HG03457 (cell line): ENCODE measurements around the gene HEPACAM2.
A peak's percentile ranks its signal among the peaks of the same experiment; 100 is the strongest.

Source experiments
- ATAC-seq: cut with Tn5 transposase; IDR thresholded peaks from one replicate; pipeline ENCODE4 v1.9.1; 2021; ENCODE audit warnings: moderate number of reproducible peaks; ENCODE audit not compliant: unreplicated experiment

Gene HEPACAM2

GRCh38 chr7:93203496-93203895 lies 22.8 kb downstream of the HEPACAM2 start:
- ATAC-seq = no peak

GRCh38 chr7:93202594-93203250 lies 23.5 kb downstream of the HEPACAM2 start:
- ATAC-seq = no peak

DNA sequence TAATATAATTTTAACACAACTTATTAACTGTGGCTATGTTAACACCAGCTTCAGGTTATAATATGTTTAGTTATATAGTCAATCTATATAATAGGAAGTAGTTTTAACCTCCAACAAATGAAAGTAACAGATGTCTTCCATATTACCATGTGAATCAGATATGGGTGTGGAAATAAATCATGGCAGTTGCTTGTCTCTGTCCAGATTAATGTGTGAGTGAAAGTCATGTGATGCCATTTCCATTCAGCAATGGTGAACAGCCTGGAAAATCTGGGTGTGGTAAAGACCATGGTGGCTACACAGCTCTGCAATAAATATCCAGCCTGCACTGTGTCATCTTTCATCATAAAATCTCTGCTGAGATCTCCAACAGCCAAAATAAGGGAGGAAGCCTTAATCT lies 27.8 kb downstream of the HEPACAM2 start:
- no peak for ATAC-seq

- ATAC-seq = no peak
Observed at GRCh38 chr7:93196336-93196735, 29.9 kb downstream of the HEPACAM2 start.

DNA sequence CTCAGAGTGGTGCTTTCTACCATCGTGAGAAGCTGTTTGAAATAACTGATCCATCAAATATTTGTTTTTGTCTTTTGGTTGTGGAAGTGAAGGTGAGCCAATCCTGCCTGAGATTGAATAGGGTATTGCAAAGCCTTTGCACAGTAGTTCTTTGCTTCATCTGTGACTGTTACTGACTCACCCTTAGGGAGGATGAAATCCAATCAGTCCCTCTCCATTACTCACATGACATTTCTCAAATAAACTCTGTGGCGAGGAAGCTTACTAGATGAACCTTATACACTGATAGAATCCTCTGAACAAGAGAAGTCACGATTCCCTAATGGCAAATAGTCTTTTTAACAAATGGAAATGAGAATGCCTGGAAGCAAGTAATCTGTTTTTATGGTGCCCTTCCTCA lies 31.9 kb downstream of the HEPACAM2 start:
- no peak for ATAC-seq

DNA sequence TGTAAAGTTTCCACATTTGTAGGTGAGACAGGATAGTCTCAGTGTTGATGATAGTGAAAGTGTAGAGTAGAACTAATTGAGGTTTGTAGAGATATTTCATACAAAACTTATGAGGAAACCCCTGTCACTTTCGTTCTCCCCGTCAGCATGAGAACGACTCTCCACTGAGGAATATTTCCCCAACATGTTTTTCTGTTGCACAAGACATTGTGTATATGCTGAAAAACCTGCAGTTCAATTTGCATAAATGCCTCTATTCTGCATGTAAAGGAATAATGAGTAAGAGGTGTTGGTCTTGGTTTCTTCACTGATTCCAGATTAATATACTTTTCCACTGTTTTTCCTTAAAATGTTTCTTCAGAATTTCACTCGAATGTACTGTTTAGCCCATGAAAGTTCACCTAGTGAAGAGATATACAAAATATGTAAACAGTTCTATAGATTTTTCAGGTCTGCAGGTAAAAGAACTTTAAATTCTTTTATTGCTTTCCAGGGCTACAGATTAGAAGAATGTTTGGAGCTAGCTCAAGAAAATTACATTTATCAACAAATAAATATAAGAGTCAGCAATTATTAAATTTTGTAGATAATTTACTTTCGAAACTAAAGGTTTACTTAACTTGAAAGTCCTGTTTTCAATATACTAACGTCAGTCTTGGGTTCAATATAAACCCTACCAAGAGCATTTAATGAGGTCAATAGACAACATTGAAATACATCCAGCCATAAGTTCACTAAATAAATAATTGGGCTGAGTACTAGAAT lies 37.2 kb downstream of the HEPACAM2 start:
- ATAC-seq = no peak

GRCh38 chr7:93185303-93186027 lies 40.8 kb downstream of the HEPACAM2 start:
- no peak for ATAC-seq

- ATAC-seq = no peak
Observed at GRCh38 chr7:93179173-93179572, 47.1 kb downstream of the HEPACAM2 start.

DNA sequence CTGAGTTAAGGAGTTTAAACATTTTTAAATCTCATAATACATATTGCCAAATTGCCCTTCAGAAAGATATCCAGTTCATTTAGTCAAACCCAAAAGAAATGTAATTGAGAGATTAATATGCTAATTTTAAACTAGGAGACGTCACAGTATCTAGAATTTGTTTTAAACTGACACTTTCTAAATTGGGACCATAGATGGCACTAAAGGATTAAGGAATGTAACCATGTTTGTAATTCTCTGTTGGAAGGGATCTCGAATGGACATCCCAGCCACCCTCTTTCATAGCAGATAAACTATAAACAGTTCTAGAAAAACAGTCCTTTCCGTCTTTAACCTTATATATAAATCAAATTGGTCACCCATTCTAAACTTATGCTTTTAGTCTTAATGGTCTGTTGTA lies 48.1 kb downstream of the HEPACAM2 start:
- ATAC-seq = no peak

GRCh38 chr7:93176992-93177580 lies 49.2 kb downstream of the HEPACAM2 start:
- no peak for ATAC-seq

- ATAC-seq = no peak
Observed at GRCh38 chr7:93175219-93175618, 51.0 kb downstream of the HEPACAM2 start.

- ATAC-seq = no peak
Observed at GRCh38 chr7:93172683-93173082, 53.6 kb downstream of the HEPACAM2 start.

GRCh38 chr7:93171606-93172226 lies 54.6 kb downstream of the HEPACAM2 start:
- no peak for ATAC-seq

- ATAC-seq = peak; percentile 99
Observed at GRCh38 chr7:93165447-93165846, 60.8 kb downstream of the HEPACAM2 start.

GRCh38 chr7:93164766-93165165 lies 61.5 kb downstream of the HEPACAM2 start:
- no peak for ATAC-seq

DNA sequence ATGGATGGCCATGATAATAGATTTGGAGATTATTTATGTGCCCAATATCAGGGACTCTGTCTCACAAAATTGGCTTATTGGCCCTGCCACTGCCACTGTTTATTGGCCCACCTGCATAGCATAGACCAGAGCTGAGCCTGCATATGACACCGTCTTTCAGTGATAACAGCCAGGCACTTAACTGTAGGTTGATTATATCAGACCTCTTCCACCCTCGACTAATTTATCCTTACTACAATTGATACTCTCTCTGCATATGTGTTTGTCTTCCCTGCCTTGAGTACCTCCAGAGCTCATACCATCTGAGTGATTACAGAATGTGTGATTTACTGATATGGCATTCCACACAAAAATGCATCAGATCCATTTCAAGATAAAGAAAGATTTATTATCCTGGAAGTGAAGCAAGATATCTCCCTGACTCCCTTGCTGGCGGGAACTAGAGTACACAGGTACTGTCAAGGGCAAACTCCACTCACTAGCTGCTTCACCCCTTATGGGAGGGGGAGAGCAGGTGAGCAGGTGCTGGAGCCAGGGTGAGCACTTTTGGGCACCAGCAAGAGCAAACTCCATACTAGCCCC lies 65.0 kb downstream of the HEPACAM2 start:
- ATAC-seq = no peak

GRCh38 chr7:93160410-93160809 lies 65.9 kb downstream of the HEPACAM2 start:
- ATAC-seq = no peak

DNA sequence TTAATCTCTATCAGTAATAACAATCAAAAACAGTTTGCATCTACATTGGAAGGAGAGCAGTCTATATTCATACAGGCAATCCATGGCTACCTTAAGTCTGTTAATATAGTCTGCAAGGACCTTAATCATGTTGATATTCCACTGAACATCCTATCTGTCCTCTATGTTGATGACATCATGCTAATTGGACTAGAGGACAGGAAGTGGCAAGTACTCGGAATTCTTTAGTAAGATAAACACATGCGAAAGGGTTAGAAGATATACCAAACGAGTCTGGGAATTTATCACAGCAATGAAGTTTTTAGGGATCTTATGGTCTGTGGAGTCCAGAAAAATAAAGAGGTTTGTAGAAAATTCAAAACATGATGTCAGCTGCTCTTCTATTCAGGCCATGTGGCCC lies 66.8 kb downstream of the HEPACAM2 start:
- no peak for ATAC-seq

GRCh38 chr7:93156884-93157283 lies 69.4 kb downstream of the HEPACAM2 start:
- no peak for ATAC-seq

DNA sequence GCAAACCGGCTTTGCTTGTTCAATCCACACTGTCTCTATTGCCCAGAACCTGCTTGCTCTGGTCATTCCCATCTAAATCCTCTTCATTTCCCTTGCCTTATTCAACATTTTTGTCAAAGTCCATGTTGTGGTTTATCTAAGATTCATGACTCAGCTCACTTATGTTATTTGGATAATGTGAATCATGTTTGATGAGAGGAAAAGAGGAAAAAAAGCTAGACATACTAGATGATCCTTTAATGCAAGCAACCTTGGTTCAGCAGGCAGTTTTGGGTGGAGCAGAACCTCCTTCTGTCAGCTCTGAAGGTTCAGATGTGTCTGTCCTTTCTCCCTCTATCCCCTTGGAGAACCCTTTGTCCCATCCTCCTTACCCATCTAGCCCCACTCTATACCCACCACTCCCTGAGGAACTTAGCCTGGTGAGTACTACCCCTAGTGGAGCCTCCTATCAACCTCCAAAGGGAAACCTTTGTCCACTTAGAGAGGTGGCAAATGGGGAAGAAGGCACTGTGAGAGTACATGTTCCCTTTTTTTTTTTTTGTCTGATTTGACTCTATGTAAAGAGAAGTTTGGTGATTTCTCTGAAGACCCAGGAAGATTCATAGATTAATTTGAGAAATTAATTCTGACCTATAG lies 76.0 kb downstream of the HEPACAM2 start:
- no peak for ATAC-seq
